ENCODE data around the gene GLI2. TPM values are rescaled to one million over a fixed set of nuclear protein-coding genes. Genes with fewer than 3 reads are reported as not detected.

Gene GLI2
- total RNA-seq, 1 donor from 2014 or later: not detected

DNA sequence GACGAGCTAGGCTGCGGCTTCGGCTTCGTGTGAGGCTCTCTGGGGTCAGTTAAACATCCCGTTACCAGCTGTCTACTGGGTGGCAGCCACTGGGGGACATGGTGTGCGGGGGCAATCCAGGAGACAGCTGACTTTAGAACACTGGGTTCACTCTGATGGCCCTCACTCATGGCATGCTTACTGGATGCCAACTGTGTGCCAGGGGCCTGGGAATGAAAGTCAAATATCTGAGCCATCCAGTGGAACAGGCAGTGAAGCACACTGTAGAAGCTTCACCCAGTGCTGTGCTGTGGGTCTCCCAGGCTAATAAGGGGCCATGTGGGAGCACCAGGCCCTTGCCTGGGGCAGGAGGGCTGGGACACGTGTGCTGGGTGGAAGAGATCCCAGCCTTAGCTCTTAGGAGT lies 48.3 kb downstream of the GLI2 start:
- H3K9me3 Mint-ChIP-seq: no peaks in the 10 kb centered on the region
- no peak overlapping the region for H3K27ac Mint-ChIP-seq
- ChIA-PET CTCF (no interaction called here), POLR2A (no interaction called here)
- TF ChIP-seq, protein P1, sequence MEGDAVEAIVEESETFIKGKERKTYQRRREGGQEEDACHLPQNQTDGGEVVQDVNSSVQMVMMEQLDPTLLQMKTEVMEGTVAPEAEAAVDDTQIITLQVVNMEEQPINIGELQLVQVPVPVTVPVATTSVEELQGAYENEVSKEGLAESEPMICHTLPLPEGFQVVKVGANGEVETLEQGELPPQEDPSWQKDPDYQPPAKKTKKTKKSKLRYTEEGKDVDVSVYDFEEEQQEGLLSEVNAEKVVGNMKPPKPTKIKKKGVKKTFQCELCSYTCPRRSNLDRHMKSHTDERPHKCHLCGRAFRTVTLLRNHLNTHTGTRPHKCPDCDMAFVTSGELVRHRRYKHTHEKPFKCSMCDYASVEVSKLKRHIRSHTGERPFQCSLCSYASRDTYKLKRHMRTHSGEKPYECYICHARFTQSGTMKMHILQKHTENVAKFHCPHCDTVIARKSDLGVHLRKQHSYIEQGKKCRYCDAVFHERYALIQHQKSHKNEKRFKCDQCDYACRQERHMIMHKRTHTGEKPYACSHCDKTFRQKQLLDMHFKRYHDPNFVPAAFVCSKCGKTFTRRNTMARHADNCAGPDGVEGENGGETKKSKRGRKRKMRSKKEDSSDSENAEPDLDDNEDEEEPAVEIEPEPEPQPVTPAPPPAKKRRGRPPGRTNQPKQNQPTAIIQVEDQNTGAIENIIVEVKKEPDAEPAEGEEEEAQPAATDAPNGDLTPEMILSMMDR (IDR thresholded peaks at IDR 0.05): no peak
- intact Hi-C loops (cut with micrococcal nuclease): no loop called here
- no peak overlapping the region for H3K4me3 Mint-ChIP-seq
- ATAC-seq (ENCODE audit: low read depth): no peak
- no peaks in the 10 kb centered on the region for H3K36me3 Mint-ChIP-seq (ENCODE audit: low read depth)
- no peak for DNase-seq
- H3K27me3 Mint-ChIP-seq: peaks cover 4% of the 10 kb centered on the region
- H3K4me1 Mint-ChIP-seq: no peaks in the 10 kb centered on the region

Data from activated B cell treated with CpG ODN at 0.5 μM for 24 hours (primary cell).